IPS DF 6.9 (cell line): ENCODE data around the gene ZSWIM6.

Source experiments
- DNase-seq: peaks from one replicate; pipeline ENCODE4 v3.0.0-alpha.2; 2013; ENCODE audit warnings: low read depth, low spot score
- H3K27ac ChIP-seq: one replicate; pipeline ENCODE4 v1.5.1; 2013; ENCODE audit warnings: low read length, control low read depth
- H3K27me3 ChIP-seq: 2 replicates; pipeline ENCODE4 v1.6.1; 2013; ENCODE audit warnings: mild to moderate bottlenecking, low read length; ENCODE audit not compliant: control insufficient read depth, insufficient read depth
- H3K36me3 ChIP-seq: 2 replicates; pipeline ENCODE4 v1.6.1; 2013; ENCODE audit warnings: low read length; ENCODE audit not compliant: control insufficient read depth, insufficient read depth
- H3K4me1 ChIP-seq: 2 replicates; pipeline ENCODE4 v1.6.1; 2013; ENCODE audit warnings: low read length; ENCODE audit not compliant: control insufficient read depth, insufficient read depth
- H3K4me3 ChIP-seq: 2 replicates; pipeline ENCODE4 v1.5.1; 2013; ENCODE audit warnings: mild to moderate bottlenecking, low read length
- H3K9me3 ChIP-seq: 2 replicates; pipeline ENCODE4 v1.6.1; 2013; ENCODE audit warnings: low read length, inconsistent platforms; ENCODE audit not compliant: control insufficient read depth, insufficient read depth
- WGBS: extraction: QIAGEN DNeasy Blood & Tissue Kit; methylation state at CpG from one replicate; pipeline ENCODE4 v1.1.7; 2013; ENCODE audit warnings: mixed read lengths, missing lambda C conversion rate; ENCODE audit not compliant: insufficient read length, insufficient coverage; 5-methylcytosine and 5-hydroxymethylcytosine counted together

The ZSWIM6 gene

DNA sequence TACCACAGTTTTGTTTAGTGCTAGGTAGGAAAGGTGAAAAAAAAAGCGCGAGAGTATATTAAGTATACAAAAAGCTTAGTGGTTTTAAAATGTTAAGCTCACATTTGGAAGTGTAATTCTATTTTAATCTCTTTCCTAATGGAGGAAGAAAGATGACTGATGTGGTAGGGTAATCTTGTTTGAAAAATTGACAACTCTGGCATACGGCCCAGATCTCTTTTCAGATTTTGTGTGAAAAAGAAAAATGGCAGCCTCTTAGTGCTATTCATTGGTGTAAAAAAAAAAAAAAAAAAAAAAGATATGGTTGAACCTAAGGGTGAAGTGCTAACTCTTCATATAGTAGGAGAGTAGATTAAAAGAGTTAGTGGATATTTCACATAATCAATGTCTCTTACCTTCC, 108.0 kb downstream of the ZSWIM6 start:
- WGBS: 100% methylated on average over 2 of the region's 3 CpGs
- Histone ChIP-seq H3K9me3 (no peaks in the 10 kb centered on the region; the same call in 1 of the 2 replicates), H3K27me3 (no peaks in the 10 kb centered on the region), H3K4me3 (no peak overlapping the region), H3K36me3 (no peaks in the 10 kb centered on the region), H3K4me1 (no peaks in the 10 kb centered on the region), H3K27ac (no peak overlapping the region)
- DNase-seq: no peak

DNA sequence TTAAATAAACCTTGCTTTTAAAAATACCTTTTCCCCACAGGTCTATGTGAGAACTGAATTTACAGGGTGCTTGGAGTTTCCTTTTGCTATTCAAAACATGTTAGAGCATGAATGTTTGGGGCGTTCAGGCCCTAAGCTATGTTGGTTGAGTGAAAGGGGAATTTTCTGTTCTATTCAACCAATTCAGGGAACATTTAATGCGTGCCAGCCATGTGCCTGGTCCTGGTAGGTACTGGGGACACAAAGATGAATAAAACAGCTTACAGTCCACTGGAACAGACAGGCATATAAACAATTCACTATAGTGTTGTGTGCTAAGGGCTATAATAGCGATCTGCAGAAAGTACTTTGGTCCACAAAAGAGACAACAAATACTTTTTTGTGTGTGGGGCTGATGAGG, 108.5 kb downstream of the ZSWIM6 start:
- Histone ChIP-seq H3K4me3 (no peak overlapping the region), H3K27me3 (no peaks in the 10 kb centered on the region), H3K4me1 (no peaks in the 10 kb centered on the region), H3K27ac (no peak overlapping the region), H3K9me3 (no peaks in the 10 kb centered on the region; the same call in 1 of the 2 replicates), H3K36me3 (no peaks in the 10 kb centered on the region)
- no peak for DNase-seq
- WGBS: no CpG with 5 or more reads among the region's 3 CpGs

DNA sequence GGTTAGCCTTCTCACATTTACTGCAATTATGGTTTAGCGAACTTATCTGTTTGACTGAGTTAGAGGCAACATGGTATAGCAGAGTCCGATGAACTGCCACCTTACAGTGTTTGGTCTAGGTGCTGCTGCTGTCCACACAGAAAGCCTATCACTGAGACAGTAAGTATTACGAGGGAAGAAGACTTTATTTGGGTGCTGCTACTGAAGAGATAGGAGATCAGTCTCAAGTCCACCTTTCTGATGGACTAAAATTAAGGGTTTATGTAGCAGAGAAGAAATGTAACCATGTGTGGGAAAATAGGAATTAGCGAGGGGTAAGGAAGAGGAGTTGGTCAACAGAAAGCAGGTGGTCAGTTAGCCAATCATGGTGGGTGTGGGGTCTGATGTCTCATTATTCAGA, 109.7 kb downstream of the ZSWIM6 start:
- WGBS: no CpG with 5 or more reads among the region's 4 CpGs
- Histone ChIP-seq H3K4me1 (no peaks in the 10 kb centered on the region), H3K4me3 (no peak overlapping the region), H3K27me3 (no peaks in the 10 kb centered on the region), H3K36me3 (no peaks in the 10 kb centered on the region), H3K27ac (no peak overlapping the region), H3K9me3 (no peaks in the 10 kb centered on the region; the same call in 1 of the 2 replicates)
- DNase-seq: no peak

DNA sequence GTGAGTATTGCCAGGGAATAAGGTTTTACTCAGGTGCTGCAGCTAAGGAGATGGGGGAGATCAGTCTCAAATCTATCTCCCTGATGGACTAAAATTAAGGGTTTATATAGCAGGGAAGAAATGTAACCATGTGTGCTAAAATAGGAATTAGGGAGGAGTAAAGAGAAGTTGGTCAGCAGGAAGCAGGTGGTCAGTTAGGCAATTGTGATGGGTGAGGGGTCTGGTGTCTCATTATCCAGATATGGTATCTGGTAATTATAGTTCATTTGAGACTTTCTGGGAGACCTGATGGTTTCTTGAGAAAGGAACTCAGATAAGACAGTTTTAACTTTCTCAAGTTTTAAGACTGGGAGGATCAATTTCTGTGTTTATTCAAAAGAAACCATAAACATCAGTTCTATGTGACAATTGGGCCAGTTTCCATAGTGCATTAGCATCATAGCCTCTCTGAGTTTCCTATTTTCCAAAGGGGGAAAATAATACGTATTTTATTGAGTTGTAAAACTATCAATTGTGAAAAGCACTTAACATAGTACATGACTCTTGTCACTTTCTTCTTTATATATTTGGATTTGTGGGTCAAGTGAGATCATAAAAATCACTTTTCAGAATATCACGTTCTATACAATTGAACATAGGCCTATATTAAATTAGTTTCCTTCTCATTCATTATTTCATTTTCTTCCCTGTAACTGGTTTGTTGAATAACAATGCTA, 115.9 kb downstream of the ZSWIM6 start:
- Histone ChIP-seq H3K27me3 (no peaks in the 10 kb centered on the region), H3K4me1 (no peaks in the 10 kb centered on the region), H3K9me3 (no peaks in the 10 kb centered on the region; the same call in 1 of the 2 replicates), H3K4me3 (no peak overlapping the region), H3K36me3 (no peaks in the 10 kb centered on the region), H3K27ac (no peak overlapping the region)
- WGBS: no CpG with 5 or more reads among the region's 2 CpGs
- no peak for DNase-seq

DNA sequence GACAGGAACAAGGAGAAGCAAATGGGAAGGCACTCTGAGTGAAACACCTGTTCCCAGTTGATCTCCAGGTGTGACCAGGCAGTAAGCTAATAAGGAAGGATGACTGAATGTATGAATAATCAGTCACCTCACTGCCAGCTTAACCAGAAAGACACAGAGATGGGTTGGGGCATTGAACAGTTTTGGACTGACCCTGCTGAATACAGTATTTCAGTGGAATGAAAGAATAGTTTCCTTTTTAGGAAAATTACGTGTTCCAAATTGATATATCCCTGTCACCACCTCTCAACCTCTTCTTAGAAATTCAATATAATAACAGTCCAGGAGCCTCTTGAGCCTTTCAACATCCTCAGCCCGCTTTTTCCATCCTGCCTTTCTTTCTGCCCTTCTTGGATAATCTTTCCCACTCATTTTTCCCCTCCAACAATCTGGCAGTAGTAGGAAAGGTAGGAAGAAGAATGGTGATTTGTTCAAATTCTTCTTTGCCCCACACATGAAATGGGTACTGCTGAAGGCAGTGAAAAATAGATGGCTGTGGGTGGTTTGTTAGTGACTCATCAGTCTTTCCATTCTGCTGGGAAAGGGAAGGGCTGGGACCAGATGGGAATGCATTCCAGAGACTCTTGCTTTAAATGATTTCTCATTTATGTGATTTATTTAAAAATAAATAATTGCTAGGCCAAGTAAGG, 117.9 kb downstream of the ZSWIM6 start:
- no peak overlapping the region for H3K27ac ChIP-seq
- H3K4me1 ChIP-seq: no peaks in the 10 kb centered on the region
- H3K36me3 ChIP-seq: no peaks in the 10 kb centered on the region
- no peak overlapping the region for H3K4me3 ChIP-seq
- no peaks in the 10 kb centered on the region; the same call in 1 of the 2 replicates for H3K9me3 ChIP-seq
- WGBS: no CpG with 5 or more reads among the region's 2 CpGs
- no peaks in the 10 kb centered on the region for H3K27me3 ChIP-seq
- DNase-seq: no peak

DNA sequence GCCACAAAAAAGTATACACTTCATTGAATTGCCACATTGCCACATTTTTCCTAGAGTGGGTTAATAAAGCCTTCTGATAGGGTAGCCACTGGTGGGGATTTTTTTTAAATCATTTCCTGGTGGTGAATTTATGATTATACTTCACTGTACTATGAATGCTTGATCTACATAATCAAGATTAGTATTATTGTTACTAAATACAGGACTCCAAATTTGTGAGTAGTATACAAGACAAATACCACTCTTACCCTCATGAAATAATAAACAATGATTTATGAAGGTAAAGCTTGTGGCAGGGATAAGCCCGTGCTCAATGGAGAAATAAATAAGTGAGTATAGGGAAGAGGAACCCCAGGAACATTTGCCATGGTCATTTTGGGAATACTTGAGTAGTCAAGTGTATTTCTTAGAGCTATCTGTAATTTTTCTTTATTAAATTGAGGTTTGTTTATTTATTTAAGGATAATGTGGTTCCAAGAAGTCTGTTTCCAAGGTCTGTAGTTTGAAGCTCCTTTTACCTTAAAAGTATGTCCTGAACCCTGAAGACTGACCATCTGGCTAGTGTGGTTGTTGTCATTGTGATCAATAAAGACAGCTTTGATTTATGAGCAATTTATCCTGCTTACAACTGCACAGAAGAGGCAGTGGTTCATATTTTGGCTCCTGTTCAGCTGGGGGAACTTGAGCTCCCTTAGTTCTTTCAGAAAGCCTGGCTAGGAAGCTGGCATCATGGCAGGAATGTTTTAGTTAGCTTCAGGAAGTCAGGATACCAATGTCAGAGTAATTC, 118.6 kb downstream of the ZSWIM6 start:
- H3K4me1 ChIP-seq: no peaks in the 10 kb centered on the region
- no peak for DNase-seq
- no peaks in the 10 kb centered on the region for H3K36me3 ChIP-seq
- H3K27me3 ChIP-seq: no peaks in the 10 kb centered on the region
- H3K9me3 ChIP-seq: no peaks in the 10 kb centered on the region; the same call in 1 of the 2 replicates
- no CpG with 5 or more reads among the region's 1 CpG for WGBS
- no peak overlapping the region for H3K27ac ChIP-seq
- H3K4me3 ChIP-seq: no peak overlapping the region

DNA sequence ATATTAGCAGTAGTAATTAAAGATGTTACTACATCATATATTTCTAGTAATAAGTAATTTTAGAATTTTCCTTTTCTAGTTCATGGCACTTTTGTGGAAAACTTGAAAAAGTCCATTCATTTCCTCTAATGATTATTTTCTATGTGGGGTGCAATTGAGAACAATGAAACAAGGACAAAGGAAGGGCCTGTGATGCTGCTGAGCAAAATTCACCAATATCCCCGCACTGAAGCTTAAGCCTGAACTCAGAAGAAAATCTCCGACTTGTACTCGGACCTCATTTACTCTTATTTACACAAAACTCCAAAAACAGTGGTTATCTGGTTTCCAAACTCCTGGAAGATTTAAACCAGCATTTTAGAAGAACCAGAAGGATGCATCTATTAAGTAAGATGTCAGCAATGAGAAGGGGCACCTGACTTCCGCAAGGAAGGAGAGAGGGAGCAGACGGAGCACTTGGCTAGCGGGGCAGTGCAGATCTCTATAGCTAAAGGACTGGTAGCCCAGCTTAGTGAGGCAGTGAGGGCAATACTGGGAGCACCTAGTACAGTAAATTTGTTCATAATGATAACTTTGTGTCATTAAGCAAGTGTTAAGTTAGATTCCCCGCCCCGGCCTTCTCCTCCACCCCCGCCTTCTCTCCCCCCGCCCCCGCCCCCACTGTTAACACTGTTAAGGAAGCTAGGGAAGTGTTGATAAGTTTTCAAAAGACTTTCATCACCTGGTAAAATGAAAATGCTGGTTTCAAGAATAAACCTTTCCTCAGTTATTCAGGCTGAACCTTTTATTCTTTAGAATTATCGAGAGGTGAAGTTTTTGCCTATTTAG, 123.3 kb downstream of the ZSWIM6 start:
- no peak overlapping the region for H3K27ac ChIP-seq
- H3K27me3 ChIP-seq: no peaks in the 10 kb centered on the region
- WGBS: no CpG with 5 or more reads among the region's 12 CpGs
- H3K4me3 ChIP-seq: no peak overlapping the region
- no peaks in the 10 kb centered on the region for H3K9me3 ChIP-seq
- DNase-seq: no peak
- H3K36me3 ChIP-seq: no peaks in the 10 kb centered on the region
- no peaks in the 10 kb centered on the region for H3K4me1 ChIP-seq

DNA sequence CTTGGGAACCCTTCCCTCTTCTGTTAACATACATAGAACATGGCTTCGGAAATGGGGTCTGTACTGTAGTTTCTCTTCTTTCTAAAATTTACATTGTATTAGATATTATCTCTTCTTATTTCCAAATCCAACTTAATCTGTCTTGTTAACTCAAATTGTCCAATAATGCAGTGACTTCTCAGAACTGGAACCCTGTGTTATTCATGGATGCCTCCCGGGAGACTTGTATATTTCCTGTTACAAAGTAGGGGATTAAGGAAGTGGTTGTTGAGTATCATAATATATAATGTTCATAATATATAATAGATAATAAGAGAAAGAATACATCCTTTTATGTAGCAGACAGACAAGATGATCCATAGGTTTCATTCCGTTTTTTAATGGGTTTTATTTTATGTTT, 128.4 kb downstream of the ZSWIM6 start:
- H3K27ac ChIP-seq: no peak overlapping the region
- peaks cover 2% of the 10 kb centered on the region; the same call in 1 of the 2 replicates for H3K4me1 ChIP-seq
- no peak overlapping the region for H3K4me3 ChIP-seq
- H3K27me3 ChIP-seq: no peaks in the 10 kb centered on the region
- DNase-seq: no peak
- no CpG with 5 or more reads among the region's 3 CpGs for WGBS
- H3K36me3 ChIP-seq: no peaks in the 10 kb centered on the region
- no peaks in the 10 kb centered on the region for H3K9me3 ChIP-seq

DNA sequence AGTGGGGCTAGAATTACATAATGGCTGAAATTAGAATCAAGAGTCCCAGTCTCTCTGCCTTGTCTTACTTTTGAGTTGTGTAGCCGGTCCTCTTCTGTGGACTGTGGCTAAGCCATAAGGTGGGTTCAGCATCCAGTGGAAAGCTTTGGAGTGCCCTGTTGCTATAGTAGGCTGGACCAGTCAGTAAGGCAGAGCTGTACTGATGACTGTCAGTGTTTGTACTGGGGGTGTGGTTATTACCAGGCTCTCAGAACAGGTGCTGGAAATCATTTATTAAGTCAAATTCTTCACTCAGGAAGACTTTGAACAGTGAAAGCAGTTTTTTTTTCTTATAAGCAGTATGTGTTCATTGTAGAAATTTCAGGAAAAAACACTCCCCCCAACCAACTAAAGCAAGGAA, 129.4 kb downstream of the ZSWIM6 start:
- Histone ChIP-seq H3K27me3 (no peaks in the 10 kb centered on the region), H3K9me3 (no peaks in the 10 kb centered on the region), H3K36me3 (no peaks in the 10 kb centered on the region), H3K4me3 (no peak overlapping the region), H3K27ac (no peak overlapping the region), H3K4me1 (peaks cover 2% of the 10 kb centered on the region; the same call in 1 of the 2 replicates)
- WGBS: no CpG with 5 or more reads among the region's 1 CpG
- DNase-seq: no peak

DNA sequence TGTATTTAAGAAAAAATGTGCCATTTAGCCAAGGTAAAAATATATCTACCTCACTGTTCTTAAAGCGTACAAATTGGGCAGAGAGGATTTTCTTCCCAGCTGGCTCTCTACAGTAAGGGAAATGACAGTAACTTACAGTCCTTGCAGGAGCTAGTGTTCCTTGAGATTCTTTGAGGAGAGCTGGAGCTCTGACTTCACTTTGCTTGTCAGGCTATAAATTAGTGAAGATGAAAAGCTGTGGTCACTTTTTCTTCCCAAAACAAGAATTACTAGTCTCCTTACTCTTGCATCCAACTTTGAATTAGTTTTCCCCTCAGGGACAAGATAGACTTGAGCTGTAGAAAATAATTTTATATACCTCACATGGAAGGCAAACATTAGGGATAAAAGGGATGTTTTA, 129.9 kb downstream of the ZSWIM6 start:
- H3K27ac ChIP-seq: no peak overlapping the region
- no CpG with 5 or more reads among the region's 1 CpG for WGBS
- H3K9me3 ChIP-seq: no peaks in the 10 kb centered on the region
- no peak overlapping the region for H3K4me3 ChIP-seq
- DNase-seq: no peak
- H3K27me3 ChIP-seq: no peaks in the 10 kb centered on the region
- peaks cover 2% of the 10 kb centered on the region; the same call in 1 of the 2 replicates for H3K4me1 ChIP-seq
- H3K36me3 ChIP-seq: no peaks in the 10 kb centered on the region
